Activated CD4-positive, alpha-beta T cell treated with anti-CD3 and anti-CD28 coated beads for 1 hour (primary cell): ENCODE results near the gene SYNGR3.

Experiments used
- DNase-seq: peaks from one replicate; pipeline ENCODE4 v3.0.0-alpha.2; 2020

SYNGR3 gene

GRCh38 chr16:2042986-2043666 is 53.4 kb downstream of the SYNGR3 start:
- DNase-seq = no peak
